ENCODE measurements around the gene DTNA. TPM values are rescaled to one million over a fixed set of nuclear protein-coding genes. Genes with fewer than 3 reads are reported as not detected.
"Not testable (repeated sequence)": the region's sequence is repeated elsewhere in the genome, so short reads cannot be mapped to it uniquely, and the experiment has no call there.

DTNA gene
- total RNA-seq, 1 donor from 2014 or later = 1.6 TPM

DNA sequence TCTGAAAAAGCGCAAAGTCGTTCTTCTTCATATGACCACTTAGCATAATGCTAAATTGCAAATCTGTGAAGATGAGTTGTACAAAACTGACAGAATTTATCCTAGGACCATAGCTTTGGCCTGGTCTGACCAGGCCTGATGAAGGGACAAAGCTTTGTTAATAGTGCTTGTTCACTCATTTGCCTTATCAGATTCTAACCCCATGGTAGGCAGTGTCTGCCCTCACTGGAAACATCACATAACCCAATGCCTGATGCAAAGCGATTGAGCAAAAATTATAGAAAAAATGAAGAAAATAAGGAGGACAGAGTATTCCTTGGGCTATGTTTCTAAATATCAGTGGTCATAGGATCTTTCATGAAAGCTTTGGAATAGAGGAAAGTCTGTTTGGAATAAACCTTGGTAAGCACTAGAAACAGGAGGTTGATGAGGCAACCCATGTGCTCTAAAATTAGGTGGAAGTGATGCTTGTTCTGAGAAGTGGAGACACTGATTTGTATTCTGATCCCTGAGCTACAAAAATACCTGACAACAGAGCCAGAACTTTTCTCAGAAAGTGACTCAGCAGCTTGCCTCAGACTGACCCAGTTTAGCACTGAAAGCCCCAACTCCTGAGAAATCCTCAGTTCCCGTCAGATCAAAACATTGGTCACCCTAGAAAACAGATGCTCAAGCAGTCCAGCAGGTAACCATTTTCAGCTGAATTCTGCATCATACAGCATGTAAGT lies 199.7 kb downstream of the DTNA start:
- DNase-seq (ENCODE audit: low read depth) (no peak), FAIRE-seq (no peak)

DNA sequence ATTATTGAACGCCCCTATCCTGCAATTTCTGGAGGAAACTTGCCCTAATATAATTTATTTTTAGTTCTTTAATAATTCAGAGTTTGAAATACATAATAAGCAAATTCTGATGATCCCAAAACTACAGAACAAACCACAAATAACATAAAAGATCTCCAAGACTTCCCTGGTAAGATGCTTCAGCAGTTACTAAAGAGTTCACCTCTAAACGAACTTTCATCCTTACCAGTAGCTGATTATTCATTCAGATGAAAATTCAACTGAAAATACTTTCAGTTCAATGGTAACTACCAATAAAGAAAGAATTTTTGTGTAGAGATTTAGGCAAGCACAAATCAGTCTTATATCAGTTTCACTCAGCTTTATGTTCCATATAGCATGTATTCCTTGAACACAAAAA lies 201.0 kb downstream of the DTNA start:
- Histone ChIP-seq H3K36me3 (ENCODE audit: control insufficient read depth, insufficient read depth, low read length) (no peaks in the 10 kb centered on the region), H3K27me3 (ENCODE audit: control insufficient read depth, insufficient read depth, low read length) (no peaks in the 10 kb centered on the region), H3K4me3 (ENCODE audit: low read depth, low read length) (no peak overlapping the region)
- DNase-seq (ENCODE audit: low read depth) (no peak), FAIRE-seq (no peak)
- TF ChIP-seq, protein P1, sequence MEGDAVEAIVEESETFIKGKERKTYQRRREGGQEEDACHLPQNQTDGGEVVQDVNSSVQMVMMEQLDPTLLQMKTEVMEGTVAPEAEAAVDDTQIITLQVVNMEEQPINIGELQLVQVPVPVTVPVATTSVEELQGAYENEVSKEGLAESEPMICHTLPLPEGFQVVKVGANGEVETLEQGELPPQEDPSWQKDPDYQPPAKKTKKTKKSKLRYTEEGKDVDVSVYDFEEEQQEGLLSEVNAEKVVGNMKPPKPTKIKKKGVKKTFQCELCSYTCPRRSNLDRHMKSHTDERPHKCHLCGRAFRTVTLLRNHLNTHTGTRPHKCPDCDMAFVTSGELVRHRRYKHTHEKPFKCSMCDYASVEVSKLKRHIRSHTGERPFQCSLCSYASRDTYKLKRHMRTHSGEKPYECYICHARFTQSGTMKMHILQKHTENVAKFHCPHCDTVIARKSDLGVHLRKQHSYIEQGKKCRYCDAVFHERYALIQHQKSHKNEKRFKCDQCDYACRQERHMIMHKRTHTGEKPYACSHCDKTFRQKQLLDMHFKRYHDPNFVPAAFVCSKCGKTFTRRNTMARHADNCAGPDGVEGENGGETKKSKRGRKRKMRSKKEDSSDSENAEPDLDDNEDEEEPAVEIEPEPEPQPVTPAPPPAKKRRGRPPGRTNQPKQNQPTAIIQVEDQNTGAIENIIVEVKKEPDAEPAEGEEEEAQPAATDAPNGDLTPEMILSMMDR (IDR thresholded peaks at IDR 0.05; ENCODE audit: insufficient read depth, low read length, severe bottlenecking) = no peak

More for the DNA sequence above, 199.7 kb downstream of the DTNA start:
- Histone ChIP-seq H3K27me3 (ENCODE audit: control insufficient read depth, insufficient read depth, low read length) (no peaks in the 10 kb centered on the region), H3K4me3 (ENCODE audit: low read depth, low read length) (no peak overlapping the region), H3K36me3 (ENCODE audit: control insufficient read depth, insufficient read depth, low read length) (no peaks in the 10 kb centered on the region)
- TF ChIP-seq, protein P1 (IDR thresholded peaks at IDR 0.05; ENCODE audit: insufficient read depth, low read length, severe bottlenecking) = no peak

DNA sequence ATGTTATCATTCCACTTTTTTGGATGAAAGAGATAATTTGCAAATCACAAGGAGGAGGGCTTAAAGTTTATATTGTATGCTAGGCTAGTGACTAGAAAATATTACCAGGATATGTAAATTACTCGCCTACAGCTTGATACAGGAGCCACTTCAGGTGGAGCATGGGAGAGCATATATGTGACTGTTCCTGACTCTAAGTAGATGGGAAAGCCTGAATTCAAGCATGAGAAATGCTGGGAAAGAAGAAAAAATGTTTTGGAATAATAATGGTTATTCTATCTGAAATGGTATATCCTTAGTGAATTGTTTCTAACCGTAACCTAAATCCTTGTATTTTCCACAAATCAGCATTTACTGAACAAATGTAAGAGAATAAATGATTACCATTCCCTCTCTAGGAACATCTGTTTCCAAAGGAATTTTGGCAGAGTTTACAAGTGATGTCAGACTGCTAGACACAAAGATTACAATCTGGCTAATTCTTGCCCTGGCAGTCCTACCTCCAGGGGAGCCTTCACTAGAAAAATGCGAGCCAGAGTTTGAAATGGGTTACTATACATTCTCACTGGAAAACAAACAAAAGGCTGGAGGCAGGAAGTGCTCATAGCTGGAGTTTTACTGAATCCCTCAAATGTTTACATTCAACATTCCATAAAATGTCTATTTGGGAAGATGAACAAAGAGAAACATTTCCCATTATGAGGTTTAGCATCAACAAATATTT lies 201.7 kb downstream of the DTNA start:
- H3K36me3 ChIP-seq (ENCODE audit: control insufficient read depth, insufficient read depth, low read length) = no peaks in the 10 kb centered on the region
- peak; percentile 23 for DNase-seq (ENCODE audit: low read depth)
- TF ChIP-seq, protein P1 (IDR thresholded peaks at IDR 0.05; ENCODE audit: insufficient read depth, low read length, severe bottlenecking) = no peak
- no peak overlapping the region for H3K4me3 ChIP-seq (ENCODE audit: low read depth, low read length)
- FAIRE-seq = no peak
- H3K27me3 ChIP-seq (ENCODE audit: control insufficient read depth, insufficient read depth, low read length) = no peaks in the 10 kb centered on the region

DNA sequence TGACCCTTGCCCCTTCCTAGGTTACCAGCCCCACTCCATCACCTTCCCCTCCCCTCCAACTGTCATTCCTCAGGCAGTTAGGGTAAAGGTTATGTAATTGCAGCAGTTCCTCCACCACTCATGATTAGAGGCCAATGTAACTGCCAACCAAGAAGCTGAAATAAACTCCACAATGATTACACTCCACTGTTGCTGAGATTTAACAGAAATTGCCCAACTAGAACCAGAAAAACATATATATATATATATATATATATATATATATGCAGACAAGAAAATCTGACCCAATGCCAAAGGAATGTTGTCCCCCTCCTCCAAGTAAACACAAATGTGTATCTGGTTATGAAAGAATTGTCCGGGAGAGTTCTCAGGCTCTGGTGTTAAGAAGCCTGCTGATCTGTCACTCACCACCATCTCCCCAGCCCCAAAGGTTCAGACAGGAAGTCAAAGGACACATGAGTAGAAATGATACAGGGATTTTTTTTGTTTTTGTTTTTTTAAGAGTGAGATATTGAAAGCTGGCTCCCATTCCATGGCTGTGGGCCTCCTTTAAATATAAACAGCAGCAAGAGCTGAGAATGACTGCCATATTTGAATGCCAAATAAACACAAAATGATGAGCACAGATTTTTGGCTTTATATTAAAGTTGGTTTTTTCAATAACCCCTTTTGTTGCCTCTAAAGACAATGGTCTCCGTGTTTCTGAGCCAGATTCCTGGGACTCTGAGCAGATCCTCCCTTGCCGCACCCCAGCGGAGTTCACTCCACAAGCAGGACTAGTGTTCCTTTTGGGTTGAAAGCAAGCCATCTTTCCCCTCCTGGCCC lies 204.0 kb downstream of the DTNA start:
- no peak overlapping the region for H3K4me3 ChIP-seq (ENCODE audit: low read depth, low read length)
- H3K36me3 ChIP-seq (ENCODE audit: control insufficient read depth, insufficient read depth, low read length) = no peaks in the 10 kb centered on the region
- DNase-seq (ENCODE audit: low read depth) (no peak), FAIRE-seq (no peak)
- TF ChIP-seq, protein P1 (IDR thresholded peaks at IDR 0.05; ENCODE audit: insufficient read depth, low read length, severe bottlenecking) = no peak
- H3K27me3 ChIP-seq (ENCODE audit: control insufficient read depth, insufficient read depth, low read length) = no peaks in the 10 kb centered on the region

DNA sequence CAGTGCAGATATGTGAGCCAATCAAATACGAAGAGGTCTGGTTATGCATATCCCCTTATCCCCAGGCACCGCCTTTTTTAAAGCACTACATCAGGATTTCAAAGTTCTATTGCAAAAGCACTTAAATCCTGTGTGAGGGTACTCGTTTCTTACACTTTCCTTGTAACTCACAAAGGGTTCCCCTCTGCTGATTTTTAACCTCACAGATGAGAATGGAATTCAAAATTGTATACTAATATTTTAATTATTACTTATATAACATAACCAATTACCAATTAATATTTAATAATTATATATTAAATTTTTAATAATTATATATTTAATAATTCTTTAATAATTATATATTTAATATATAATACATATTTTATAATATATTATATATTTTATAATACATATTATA lies 204.9 kb downstream of the DTNA start:
- DNase-seq (ENCODE audit: low read depth) (no peak), FAIRE-seq (no peak)
- H3K4me3 ChIP-seq (ENCODE audit: low read depth, low read length) = no peak overlapping the region
- TF ChIP-seq, protein P1 (IDR thresholded peaks at IDR 0.05; ENCODE audit: insufficient read depth, low read length, severe bottlenecking) = no peak
- H3K27me3 ChIP-seq (ENCODE audit: control insufficient read depth, insufficient read depth, low read length) = no peaks in the 10 kb centered on the region
- no peaks in the 10 kb centered on the region for H3K36me3 ChIP-seq (ENCODE audit: control insufficient read depth, insufficient read depth, low read length)

- FAIRE-seq = not testable (repeated sequence)
Observed at GRCh38 chr18:34916539-34916938, 206.4 kb downstream of the DTNA start.

More at GRCh38 chr18:34916539-34916938, 206.4 kb downstream of the DTNA start:
- H3K4me3 ChIP-seq (ENCODE audit: low read depth, low read length); H3K27me3 ChIP-seq (ENCODE audit: control insufficient read depth, insufficient read depth, low read length); DNase-seq (ENCODE audit: low read depth); H3K36me3 ChIP-seq (ENCODE audit: control insufficient read depth, insufficient read depth, low read length): not testable (repeated sequence)
